Heart left ventricle (tissue), 13 donors: ENCODE data around the gene PSG5.
"Not testable (repeated sequence)": the region's sequence is repeated elsewhere in the genome, so short reads cannot be mapped to it uniquely, and the experiment has no call there.

Experiments used
- POLR2A ChIP-seq, 2 donors: fragments of 450-650 bp; IDR thresholded peaks; one replicate each; pipeline ENCODE4 v1.6.1; 2017; ENCODE audit warnings: antibody characterized with exemption in 2 of 2, mild to moderate bottlenecking in 2 of 2, moderate library complexity in 2 of 2
- TF ChIP-seq, protein P1 (sequence below), 12 donors: fragments of 200-600 bp; sonication (generic) in 4 of 12; IDR thresholded peaks; one replicate each; pipeline versions ENCODE4 v1.5.0 to v1.8.0; 2018 to 2022; ENCODE audit warnings: antibody characterized with exemption in 12 of 12, mild to moderate bottlenecking in 5 of 12
- donor health status: ischemic (EF 13 %, LVEDD 7.1; RV severe dilation, severe dysfunction).
- donor health status: DM: no; HTN: yes; CAD: no.
- donor health status: DM: no; HTN: no; CAD: no.
- donor health status: ischemic (EF 25% LVEDD 6.9; RV normal size, moderate dysfunction).
- donor health status: ischemic (EF 25% LVEDD 5.7; RV mildly dilated, moderate dysfunction).
- donor health status: ischemic (EF 35%, LVEDD 5.7; RV mildly dilated, moderate dysfunction).
- donor health status: nonischemic (EF 11% LVEDD 7.7; RV severe dilation, severe dysfunction).
- donor health status: DM: yes; HTN: yes; CAD: no.
- donor health status: PGD.
- donor health status: ischemic (EF 29% LVEDD 5.4; RV normal size, mild dysfunction).
- donor health status: nonischemic (EF 23%, LVEDD 6.1; RV moderate dilation, normal function).

DNA sequence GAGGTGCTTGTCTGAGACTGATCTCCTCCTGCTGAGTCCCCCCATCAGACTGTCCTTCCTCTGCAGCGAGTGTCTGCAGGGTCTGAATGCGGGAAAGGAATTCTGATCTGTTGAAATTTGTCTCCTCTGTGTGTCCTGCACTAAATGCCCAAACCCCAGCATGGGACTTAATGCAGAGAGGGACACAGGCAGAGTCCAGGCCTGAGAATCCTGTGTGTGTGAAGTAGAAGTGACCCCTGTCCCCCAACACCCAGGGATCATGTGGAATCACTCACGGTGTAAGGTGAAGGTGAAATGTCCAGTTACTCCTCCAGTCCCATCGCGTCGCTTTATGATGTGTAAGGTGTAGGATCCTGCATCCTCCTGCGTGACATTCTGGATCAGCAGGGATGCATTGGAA, 17.3 kb upstream of the PSG5 start:
- TF ChIP-seq, protein P1, sequence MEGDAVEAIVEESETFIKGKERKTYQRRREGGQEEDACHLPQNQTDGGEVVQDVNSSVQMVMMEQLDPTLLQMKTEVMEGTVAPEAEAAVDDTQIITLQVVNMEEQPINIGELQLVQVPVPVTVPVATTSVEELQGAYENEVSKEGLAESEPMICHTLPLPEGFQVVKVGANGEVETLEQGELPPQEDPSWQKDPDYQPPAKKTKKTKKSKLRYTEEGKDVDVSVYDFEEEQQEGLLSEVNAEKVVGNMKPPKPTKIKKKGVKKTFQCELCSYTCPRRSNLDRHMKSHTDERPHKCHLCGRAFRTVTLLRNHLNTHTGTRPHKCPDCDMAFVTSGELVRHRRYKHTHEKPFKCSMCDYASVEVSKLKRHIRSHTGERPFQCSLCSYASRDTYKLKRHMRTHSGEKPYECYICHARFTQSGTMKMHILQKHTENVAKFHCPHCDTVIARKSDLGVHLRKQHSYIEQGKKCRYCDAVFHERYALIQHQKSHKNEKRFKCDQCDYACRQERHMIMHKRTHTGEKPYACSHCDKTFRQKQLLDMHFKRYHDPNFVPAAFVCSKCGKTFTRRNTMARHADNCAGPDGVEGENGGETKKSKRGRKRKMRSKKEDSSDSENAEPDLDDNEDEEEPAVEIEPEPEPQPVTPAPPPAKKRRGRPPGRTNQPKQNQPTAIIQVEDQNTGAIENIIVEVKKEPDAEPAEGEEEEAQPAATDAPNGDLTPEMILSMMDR (IDR thresholded peaks at IDR 0.05) = not testable (repeated sequence)
- not testable (repeated sequence) for TF ChIP-seq POLR2A (IDR thresholded peaks at IDR 0.05)
